ENCODE results near the gene SHH. TPM values are rescaled to one million over a fixed set of nuclear protein-coding genes. Genes with fewer than 3 reads are reported as not detected.

Gene SHH
- total and polyA plus RNA-seq, 2 experiments from 2014 or later: not detected

- H3K4me3 Mint-ChIP-seq: no peak overlapping the region
- Histone ChIP-seq H3K27me3 (ENCODE audit: insufficient read depth) (no peaks in the 10 kb centered on the region), H2AFZ (no peak overlapping the region), H3K4me2 (no peak overlapping the region), H3K27ac (ENCODE audit: low read depth) (no peak overlapping the region), H4K20me1 (replicated peaks; ENCODE audit: insufficient read depth) (no peaks in the 10 kb centered on the region), H3K36me3 (ENCODE audit: insufficient read depth) (no peaks in the 10 kb centered on the region), H3K79me2 (replicated peaks; ENCODE audit: insufficient read depth) (no peaks in the 10 kb centered on the region), H3K4me1 (ENCODE audit: insufficient read depth) (no peaks in the 10 kb centered on the region), H3K4me3 (no peak overlapping the region), H3F3A (replicated peaks; ENCODE audit: low read depth) (no peaks in the 10 kb centered on the region), H3K9me2 (ENCODE audit: insufficient read depth) (no peaks in the 10 kb centered on the region)
- H3K27ac Mint-ChIP-seq: no peak overlapping the region
- H3K9me3 Mint-ChIP-seq: no peaks in the 10 kb centered on the region
- H3K4me1 Mint-ChIP-seq: no peaks in the 10 kb centered on the region
- no peak for DNase-seq (ENCODE audit: low spot score)
- peaks cover 3% of the 10 kb centered on the region for H3K27me3 Mint-ChIP-seq (ENCODE audit: insufficient read depth, low read depth, poor library complexity)
- no peak for TF ChIP-seq NANOG (IDR thresholded peaks at IDR 0.05; ENCODE audit: borderline replicate concordance)
- TF ChIP-seq ZNF114 (CRISPR knock-in tag; IDR thresholded peaks at IDR 0.05): no peak
- TF ChIP-seq ZNF331 (CRISPR knock-in tag; IDR thresholded peaks at IDR 0.05; ENCODE audit: low read depth): no peak
- TF ChIP-seq STAT1 (IDR thresholded peaks at IDR 0.05; ENCODE audit: unreplicated experiment): no peak
- TF ChIP-seq POLR2AphosphoS5 (IDR thresholded peaks at IDR 0.05; ENCODE audit: low read depth): no peak
- TF ChIP-seq REST (IDR thresholded peaks at IDR 0.05; ENCODE audit: unreplicated experiment): no peak
- H3K36me3 Mint-ChIP-seq (ENCODE audit: low read depth): no peaks in the 10 kb centered on the region
- ATAC-seq: no peak
These were observed 49.2 kb upstream of the SHH start for GRCh38 chr7:155861480-155861868.

- H3K27me3 Mint-ChIP-seq (ENCODE audit: insufficient read depth, low read depth, poor library complexity): peaks cover 1% of the 10 kb centered on the region
- ATAC-seq: no peak
- Histone ChIP-seq H3K9me2 (ENCODE audit: insufficient read depth) (no peaks in the 10 kb centered on the region), H3K4me1 (ENCODE audit: insufficient read depth) (no peaks in the 10 kb centered on the region), H3K27me3 (ENCODE audit: insufficient read depth) (no peaks in the 10 kb centered on the region), H3K4me2 (no peak overlapping the region), H3K27ac (ENCODE audit: low read depth) (no peak overlapping the region), H4K20me1 (replicated peaks; ENCODE audit: insufficient read depth) (no peaks in the 10 kb centered on the region), H3F3A (replicated peaks; ENCODE audit: low read depth) (no peaks in the 10 kb centered on the region), H2AFZ (no peak overlapping the region), H3K4me3 (no peak overlapping the region), H3K36me3 (ENCODE audit: insufficient read depth) (no peaks in the 10 kb centered on the region), H3K79me2 (replicated peaks; ENCODE audit: insufficient read depth) (no peaks in the 10 kb centered on the region)
- H3K9me3 Mint-ChIP-seq: no peaks in the 10 kb centered on the region
- H3K27ac Mint-ChIP-seq: no peak overlapping the region
- H3K4me3 Mint-ChIP-seq: no peak overlapping the region
- DNase-seq (ENCODE audit: low spot score): no peak
- no peaks in the 10 kb centered on the region for H3K4me1 Mint-ChIP-seq
- no peaks in the 10 kb centered on the region for H3K36me3 Mint-ChIP-seq (ENCODE audit: low read depth)
- TF ChIP-seq ETS1 (IDR thresholded peaks at IDR 0.05) (no peak), JUNB (IDR thresholded peaks at IDR 0.05; ENCODE audit: unreplicated experiment) (no peak), EZH2phosphoT487 (IDR thresholded peaks at IDR 0.05; ENCODE audit: unreplicated experiment) (no peak), POLR2AphosphoS5 (IDR thresholded peaks at IDR 0.05; ENCODE audit: low read depth) (no peak), CREB1 (CRISPR knock-in tag; IDR thresholded peaks at IDR 0.05; ENCODE audit: low read depth) (no peak), STAT1 (IDR thresholded peaks at IDR 0.05; ENCODE audit: unreplicated experiment) (no peak), EZH2 (IDR thresholded peaks at IDR 0.05; ENCODE audit: low read depth, unreplicated experiment) (no peak), ZNF331 (CRISPR knock-in tag; IDR thresholded peaks at IDR 0.05; ENCODE audit: low read depth) (no peak), CTCF (conservative IDR thresholded peaks at IDR 0.05; ENCODE audit: low read depth in 2 of 2) (no peak), NANOG (IDR thresholded peaks at IDR 0.05; ENCODE audit: borderline replicate concordance) (no peak), ZNF114 (CRISPR knock-in tag; IDR thresholded peaks at IDR 0.05) (no peak), REST (IDR thresholded peaks at IDR 0.05; ENCODE audit: unreplicated experiment) (no peak)
These were observed 48.7 kb upstream of the SHH start for GRCh38 chr7:155860840-155861479.

Measured in GM23338 (cell line).